OCI-LY3 (cell line): ENCODE data around the gene COL4A4.

Source experiments
- H2AFZ ChIP-seq: fragments of 200-600, 300-600 bp; shearing (Covaris generic); 2 replicates; pipeline ENCODE4 v1.6.0; 2014; ENCODE audit warnings: antibody characterized with exemption, low read depth, low read length
- H3K27ac ChIP-seq: fragments of 200-600, 300-600 bp; sonication (generic); 2 replicates; pipeline ENCODE4 v1.5.1; 2014; ENCODE audit warnings: mild to moderate bottlenecking, low read length, moderate library complexity, mixed read lengths
- H3K27me3 ChIP-seq: fragments of 200-600, 300-600 bp; sonication (generic); 2 replicates; pipeline ENCODE4 v1.6.1; 2014; ENCODE audit warnings: low read depth, low read length, mixed read lengths
- H3K36me3 ChIP-seq: fragments of 200-600, 300-600 bp; sonication (generic); replicated peaks from 2 replicates; pipeline ENCODE3; 2014; ENCODE audit warnings: low read depth, low read length, mixed read lengths
- H3K4me1 ChIP-seq: fragments of 300-600, 200-600 bp; sonication (generic); 2 replicates; pipeline ENCODE4 v1.6.1; 2014; ENCODE audit warnings: low read length, mixed read lengths
- H3K4me2 ChIP-seq: fragments of 200-600, 300-600 bp; sonication (generic); 2 replicates; pipeline ENCODE4 v1.6.1; 2014; ENCODE audit warnings: low read length, mixed read lengths
- H3K4me3 ChIP-seq: fragments of 300-600, 200-600 bp; sonication (generic); 2 replicates; pipeline ENCODE4 v1.5.1; 2014; ENCODE audit warnings: antibody characterized with exemption, mild to moderate bottlenecking, low read length, moderate library complexity
- H3K79me2 ChIP-seq: fragments of 300-600, 200-600 bp; shearing (Covaris generic); 2 replicates; pipeline ENCODE4 v1.6.1; 2014; ENCODE audit warnings: mild to moderate bottlenecking, low read length, mixed read lengths
- H3K9ac ChIP-seq: fragments of 300-600, 200-600 bp; shearing (Covaris generic); 2 replicates; pipeline ENCODE4 v1.6.0; 2014; ENCODE audit warnings: mild to moderate bottlenecking, low read length, moderate library complexity
- H3K9me3 ChIP-seq: fragments of 200-600, 300-600 bp; shearing (Covaris generic); 2 replicates; pipeline ENCODE4 v1.6.1; 2014; ENCODE audit warnings: low read length, mixed read lengths; ENCODE audit not compliant: insufficient read depth
- H4K20me1 ChIP-seq: fragments of 200-600, 300-600 bp; sonication (generic); 2 replicates; pipeline ENCODE4 v1.6.1; 2016; ENCODE audit warnings: low read length, mixed read lengths; ENCODE audit not compliant: insufficient read depth
- CTCF ChIP-seq: fragments of 200-600, 300-600 bp; sonication (generic); IDR thresholded peaks from 2 replicates; pipeline ENCODE4 v1.5.1; 2014; ENCODE audit warnings: antibody characterized with exemption, low read length, low read depth
- EZH2phosphoT487 ChIP-seq: fragments of 200-600 bp; shearing (Covaris generic); IDR thresholded peaks from 2 replicates; pipeline ENCODE4 v1.6.1; 2018; ENCODE audit warnings: antibody characterized with exemption, mixed run types, low read depth

COL4A4 gene

GRCh38 chr2:226973816-226974215 is 190.2 kb downstream of the COL4A4 start:
- Histone ChIP-seq H3K4me3 (no peak overlapping the region), H3K27me3 (no peaks in the 10 kb centered on the region), H3K9ac (no peak overlapping the region), H4K20me1 (no peaks in the 10 kb centered on the region), H3K4me1 (0 out of 2 replicates have a peak, but pooled peaks cover 3% of the 10 kb centered on the region), H2AFZ (no peak overlapping the region), H3K36me3 (no peaks in the 10 kb centered on the region), H3K9me3 (no peaks in the 10 kb centered on the region), H3K4me2 (no peak overlapping the region), H3K27ac (no peak overlapping the region), H3K79me2 (no peaks in the 10 kb centered on the region)
- no peak for TF ChIP-seq EZH2phosphoT487
- no peak for TF ChIP-seq CTCF

- Histone ChIP-seq H4K20me1 (no peaks in the 10 kb centered on the region), H3K4me1 (0 out of 2 replicates have a peak, but pooled peaks cover 3% of the 10 kb centered on the region), H3K4me3 (no peak overlapping the region), H3K9me3 (no peaks in the 10 kb centered on the region), H3K79me2 (no peaks in the 10 kb centered on the region), H3K36me3 (no peaks in the 10 kb centered on the region), H3K9ac (no peak overlapping the region), H3K27me3 (no peaks in the 10 kb centered on the region), H3K4me2 (no peak overlapping the region), H2AFZ (no peak overlapping the region), H3K27ac (no peak overlapping the region)
- TF ChIP-seq EZH2phosphoT487 (no peak), CTCF (no peak)
Measured at GRCh38 chr2:226971770-226972169, 192.2 kb downstream of the COL4A4 start.

GRCh38 chr2:226971084-226971483 is 192.9 kb downstream of the COL4A4 start:
- no peak overlapping the region for H3K4me2 ChIP-seq
- no peak overlapping the region for H3K27ac ChIP-seq
- H3K9ac ChIP-seq = no peak overlapping the region
- H2AFZ ChIP-seq = no peak overlapping the region
- no peaks in the 10 kb centered on the region for H3K27me3 ChIP-seq
- no peaks in the 10 kb centered on the region for H3K79me2 ChIP-seq
- H3K4me1 ChIP-seq = 0 out of 2 replicates have a peak, but pooled peaks cover 3% of the 10 kb centered on the region
- H3K9me3 ChIP-seq = no peaks in the 10 kb centered on the region
- no peaks in the 10 kb centered on the region for H3K36me3 ChIP-seq
- no peak overlapping the region for H3K4me3 ChIP-seq
- H4K20me1 ChIP-seq = no peaks in the 10 kb centered on the region
- TF ChIP-seq CTCF = no peak
- no peak for TF ChIP-seq EZH2phosphoT487

GRCh38 chr2:226970362-226970761 is 193.6 kb downstream of the COL4A4 start:
- TF ChIP-seq EZH2phosphoT487 (no peak), CTCF (no peak)
- Histone ChIP-seq H2AFZ (no peak overlapping the region), H3K79me2 (no peaks in the 10 kb centered on the region), H3K27ac (no peak overlapping the region), H3K27me3 (no peaks in the 10 kb centered on the region), H3K4me3 (no peak overlapping the region), H3K9ac (no peak overlapping the region), H3K9me3 (no peaks in the 10 kb centered on the region), H3K4me2 (no peak overlapping the region), H3K4me1 (0 out of 2 replicates have a peak, but pooled peaks cover 3% of the 10 kb centered on the region), H3K36me3 (no peaks in the 10 kb centered on the region), H4K20me1 (no peaks in the 10 kb centered on the region)
